GM21717 (cell line): ENCODE results near the gene CCDC186.
A peak's percentile ranks its signal among the peaks of the same experiment; 100 is the strongest.

Experiments used
- ATAC-seq: cut with Tn5 transposase; IDR thresholded peaks from one replicate; pipeline ENCODE4 v1.9.1; 2021; ENCODE audit warnings: mild to moderate bottlenecking, moderate library complexity; ENCODE audit not compliant: unreplicated experiment

CCDC186 gene

DNA sequence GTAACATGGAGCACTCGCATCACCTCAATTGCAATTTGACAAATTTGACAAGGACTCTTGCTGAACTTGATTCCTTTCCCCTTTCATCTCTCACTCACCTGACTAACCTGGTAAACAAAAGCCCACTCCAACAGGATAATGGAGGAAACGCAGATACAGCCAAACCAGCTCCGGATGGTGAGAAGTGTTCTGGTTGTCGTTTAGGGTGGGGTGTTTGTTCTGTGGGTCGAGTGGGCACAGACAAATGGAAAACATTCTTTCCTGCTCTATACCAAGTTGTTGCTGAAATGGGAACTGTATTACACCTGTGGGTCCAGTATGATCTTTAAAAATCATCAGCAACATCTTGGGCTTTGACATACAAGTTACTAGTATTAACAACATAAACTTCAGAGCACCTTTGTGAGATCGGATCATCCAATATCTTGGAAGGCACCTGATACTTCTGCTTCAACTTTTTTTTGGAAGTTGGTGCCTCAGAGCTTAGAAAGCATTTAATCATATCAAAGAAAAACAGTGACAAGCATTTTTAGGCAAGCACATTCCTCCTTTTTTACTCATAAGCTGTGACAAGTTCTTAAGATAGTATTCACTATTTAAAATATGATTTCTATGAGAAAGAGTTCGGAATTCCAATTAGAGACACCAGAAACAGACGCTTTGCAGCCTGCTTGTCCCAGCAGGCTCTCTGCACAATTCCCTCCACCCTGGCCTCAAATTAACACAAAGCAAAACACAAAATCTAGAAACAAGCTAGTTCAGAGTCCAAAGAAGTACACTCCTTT lies 58.1 kb downstream of the CCDC186 start:
- no peak for ATAC-seq

DNA sequence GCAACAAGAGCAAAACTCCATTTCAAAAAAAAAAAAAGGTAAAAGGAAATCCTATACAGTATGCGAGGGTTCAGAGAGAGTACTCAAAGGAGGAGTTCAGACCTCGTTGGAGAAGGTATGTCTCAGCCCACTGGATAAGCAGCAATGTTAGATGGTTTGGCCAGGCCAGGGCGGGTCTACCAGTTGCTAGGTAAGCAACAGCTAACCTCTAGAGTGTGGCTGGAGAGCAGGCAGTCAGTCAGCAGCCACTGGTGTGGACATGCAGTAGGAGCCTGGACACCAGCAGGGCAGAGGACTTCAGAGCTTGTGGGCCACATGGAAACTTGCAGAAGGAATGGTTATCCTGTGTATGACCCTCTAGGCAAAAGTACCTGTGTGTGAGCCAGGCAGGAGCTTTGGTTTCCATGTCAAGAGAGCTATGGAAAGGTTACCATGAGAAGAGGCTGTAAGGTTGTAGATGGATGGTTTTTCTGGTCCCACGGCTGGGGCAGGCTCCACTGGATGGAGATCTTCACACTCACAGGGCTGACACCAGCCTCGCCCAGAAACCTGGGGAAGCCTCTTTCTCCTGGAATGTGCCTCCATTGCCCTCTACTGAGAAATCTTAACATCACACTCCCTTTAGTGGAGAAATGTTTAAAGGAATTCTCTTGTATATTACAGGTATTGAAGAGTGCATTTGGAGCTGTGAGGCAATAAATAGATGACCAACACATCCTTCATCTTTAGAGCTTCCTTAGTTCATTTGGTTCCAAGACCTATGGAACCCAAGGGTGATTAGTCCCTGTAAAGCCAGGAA lies 63.6 kb downstream of the CCDC186 start:
- no peak for ATAC-seq

DNA sequence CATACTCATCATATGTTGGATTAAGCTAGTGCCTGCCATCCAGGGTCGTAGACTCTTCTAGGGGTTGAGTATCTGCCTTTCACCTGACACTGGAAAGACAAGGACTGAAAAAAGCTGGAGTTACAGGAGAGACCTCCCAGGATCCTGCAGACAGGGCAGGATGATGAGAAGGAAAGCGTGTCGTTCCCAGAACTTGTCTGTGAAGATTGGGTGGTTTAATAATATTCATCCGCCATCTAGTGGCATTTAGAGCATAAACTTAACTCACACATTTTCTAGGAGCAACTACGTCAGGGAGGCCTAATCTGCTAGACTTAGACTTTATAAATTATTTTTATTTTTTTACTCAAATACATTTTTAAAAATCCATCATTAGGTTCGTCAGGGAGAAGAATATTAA lies 70.7 kb downstream of the CCDC186 start:
- peak; percentile 50 for ATAC-seq

DNA sequence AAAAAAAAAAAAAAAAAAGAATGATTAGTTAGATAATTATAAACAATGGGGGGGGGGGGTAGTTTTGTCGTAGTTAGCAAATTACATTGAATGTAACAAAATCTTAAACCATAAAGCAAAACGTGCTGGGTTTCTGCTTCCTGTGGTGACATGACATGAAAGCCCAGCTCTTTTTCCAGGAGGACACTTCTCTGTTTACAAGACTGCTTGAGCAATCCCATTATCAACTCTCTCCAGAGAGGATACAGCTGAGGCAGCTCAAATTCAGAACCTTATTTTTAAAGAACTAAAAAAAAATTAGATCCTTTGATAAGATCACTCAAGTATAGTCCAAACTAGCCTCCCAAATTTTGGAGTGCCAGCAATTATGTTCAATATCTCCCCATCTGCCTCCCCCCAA lies 71.7 kb downstream of the CCDC186 start:
- ATAC-seq, result no peak

DNA sequence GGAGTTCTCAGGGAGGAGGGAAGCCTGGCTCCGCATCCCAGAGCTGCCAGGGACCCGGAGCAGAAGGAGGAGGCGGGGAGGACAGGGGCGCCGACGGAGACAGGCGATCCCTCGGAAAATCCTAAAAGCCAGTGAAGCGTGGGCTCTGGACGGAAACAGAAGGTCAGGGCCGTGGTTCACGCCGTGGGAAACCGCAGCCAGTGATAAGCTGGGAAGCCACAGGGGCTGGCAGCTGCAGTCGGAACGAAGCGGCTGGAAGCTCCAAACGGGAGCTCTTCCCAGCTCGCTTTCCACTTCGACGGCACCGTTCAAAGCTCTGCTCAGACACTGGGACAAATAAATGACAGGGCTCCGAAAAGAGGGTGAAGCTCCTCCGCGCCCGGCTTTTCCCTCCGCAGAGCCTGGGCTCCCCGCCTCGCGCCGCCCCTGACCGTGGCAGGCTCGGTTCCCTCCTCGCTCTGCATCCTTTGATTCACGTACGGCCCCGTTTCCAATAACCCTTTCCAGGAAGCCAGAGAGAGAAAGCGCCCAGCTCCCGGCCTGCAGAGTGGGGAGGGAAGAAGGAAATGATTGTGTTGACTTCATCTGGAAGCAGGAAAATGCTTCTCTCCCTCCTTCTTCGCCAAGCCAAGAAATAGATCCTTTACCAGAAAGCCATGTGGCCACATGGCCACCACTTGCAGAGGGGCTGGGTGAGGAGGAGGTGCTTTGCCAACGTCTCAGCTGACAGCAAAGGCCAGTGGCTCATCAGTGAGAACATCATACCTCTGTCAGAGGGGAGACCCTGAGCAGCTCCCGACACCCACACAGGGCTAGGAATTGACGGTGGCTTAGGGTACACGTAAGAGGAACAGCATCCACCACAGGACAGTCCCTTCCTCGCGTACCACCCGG lies 72.9 kb downstream of the CCDC186 start:
- ATAC-seq, result no peak

DNA sequence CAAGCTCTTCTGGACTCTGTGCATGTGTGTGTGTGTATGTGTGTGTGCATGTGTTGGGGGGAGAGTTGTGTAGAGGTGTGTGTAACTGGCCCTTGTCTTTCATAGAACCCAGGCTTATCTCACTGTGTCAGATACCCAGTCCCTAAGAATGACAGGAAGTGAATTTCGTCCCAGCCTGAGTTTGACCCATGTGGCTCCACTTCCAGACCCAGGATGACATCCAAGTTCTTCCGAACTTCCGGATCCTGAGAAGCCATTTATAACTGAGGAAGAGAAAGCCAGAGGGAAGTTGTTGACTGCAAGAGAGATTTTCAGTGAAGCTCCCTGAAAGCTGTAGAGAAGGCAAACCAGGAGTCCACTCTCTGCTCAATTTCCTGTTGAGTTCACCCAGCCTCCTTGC lies 77.1 kb downstream of the CCDC186 start:
- ATAC-seq, result no peak

DNA sequence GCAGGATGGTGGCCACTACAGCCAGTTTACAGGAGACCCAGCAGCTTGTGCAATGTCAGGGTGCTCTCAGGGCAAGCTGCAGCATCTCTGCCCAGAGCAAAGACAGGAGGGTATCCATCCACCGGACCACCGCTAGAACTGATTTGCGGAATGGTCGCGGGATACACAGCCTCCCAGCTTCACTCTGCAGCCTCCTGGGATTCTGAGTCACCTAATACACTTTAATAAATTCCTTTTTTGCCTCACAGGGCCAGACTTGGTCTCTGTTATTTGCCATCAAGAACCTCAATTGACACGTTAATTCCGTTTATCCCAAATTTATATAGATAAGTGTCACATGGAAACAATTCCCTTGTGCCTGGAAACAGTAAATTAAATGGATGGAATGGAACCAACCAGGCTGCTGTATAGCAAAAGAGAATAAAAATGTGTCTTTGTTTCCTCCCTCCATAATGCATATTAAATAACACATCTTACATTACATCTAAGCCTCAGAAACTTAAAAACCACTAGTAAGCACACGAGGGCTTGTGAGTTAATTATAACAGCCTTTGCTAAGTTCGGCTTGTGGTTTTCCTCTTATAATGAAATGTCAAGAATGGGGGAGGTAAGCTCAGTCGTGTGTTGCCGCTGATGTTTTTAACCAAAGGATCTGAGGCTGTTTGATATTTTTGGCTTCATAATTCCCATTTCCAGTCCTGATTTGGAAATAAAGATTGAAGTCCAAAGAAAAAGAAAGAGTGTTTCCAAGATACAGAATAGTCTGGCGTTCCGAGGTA lies 78.3 kb downstream of the CCDC186 start:
- peak; percentile 41 for ATAC-seq

DNA sequence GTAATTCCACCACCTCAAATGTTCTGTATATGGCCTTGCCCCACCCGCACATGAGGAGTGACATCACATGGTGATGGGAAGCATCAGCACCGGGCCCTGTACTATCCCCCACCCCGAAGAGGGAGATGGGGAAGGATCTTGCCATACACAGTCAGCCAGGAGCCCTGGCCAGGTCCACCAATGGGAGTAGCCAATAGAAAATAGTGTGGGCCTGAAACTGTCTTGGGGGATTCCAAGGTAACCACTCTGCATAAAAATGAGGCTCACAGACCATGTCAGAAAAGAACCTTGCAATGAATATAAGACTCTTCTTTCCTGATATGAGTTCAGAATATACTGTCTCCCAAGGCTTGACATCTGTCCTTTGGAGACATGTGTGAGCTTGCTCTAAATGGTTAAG lies 79.2 kb downstream of the CCDC186 start:
- ATAC-seq, result no peak

DNA sequence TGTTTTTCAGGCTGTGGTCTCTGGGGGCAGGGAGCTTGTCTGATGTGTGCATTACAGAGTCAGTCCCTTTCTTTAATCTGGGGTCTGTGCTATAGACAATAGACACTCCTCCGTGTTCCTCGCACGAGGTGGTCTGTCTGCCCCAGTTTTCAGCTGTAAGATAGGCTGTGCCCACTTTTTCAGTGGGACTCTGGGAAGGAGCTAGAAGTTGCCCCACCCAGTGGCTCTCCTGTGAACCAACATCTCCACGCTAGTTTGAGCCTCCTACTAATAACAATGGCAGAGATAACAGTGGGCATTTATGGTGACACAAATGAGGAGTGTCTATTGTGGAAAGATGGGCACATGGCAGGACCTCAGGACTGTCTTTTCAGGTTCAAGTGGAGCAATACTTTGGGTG lies 86.3 kb downstream of the CCDC186 start:
- ATAC-seq, result no peak

DNA sequence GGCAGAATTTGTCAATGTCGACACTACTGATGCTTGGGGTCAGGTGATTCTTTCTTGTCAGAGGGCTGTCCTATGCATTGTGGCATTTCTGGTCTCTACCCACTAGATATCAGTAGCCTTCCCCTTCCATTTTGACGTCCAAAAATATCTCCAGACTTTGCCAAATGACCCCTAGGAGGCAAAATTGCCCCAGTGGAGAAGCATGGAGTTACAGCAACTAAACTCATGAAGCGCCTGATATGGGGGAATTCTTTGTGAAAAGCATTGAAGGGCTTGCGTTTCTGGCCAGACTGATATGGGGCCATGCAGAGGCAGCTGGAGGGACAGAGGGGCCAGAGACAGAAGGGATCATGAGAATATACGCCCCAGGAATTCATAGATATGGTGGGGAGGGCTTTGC lies 86.7 kb downstream of the CCDC186 start:
- no peak for ATAC-seq

DNA sequence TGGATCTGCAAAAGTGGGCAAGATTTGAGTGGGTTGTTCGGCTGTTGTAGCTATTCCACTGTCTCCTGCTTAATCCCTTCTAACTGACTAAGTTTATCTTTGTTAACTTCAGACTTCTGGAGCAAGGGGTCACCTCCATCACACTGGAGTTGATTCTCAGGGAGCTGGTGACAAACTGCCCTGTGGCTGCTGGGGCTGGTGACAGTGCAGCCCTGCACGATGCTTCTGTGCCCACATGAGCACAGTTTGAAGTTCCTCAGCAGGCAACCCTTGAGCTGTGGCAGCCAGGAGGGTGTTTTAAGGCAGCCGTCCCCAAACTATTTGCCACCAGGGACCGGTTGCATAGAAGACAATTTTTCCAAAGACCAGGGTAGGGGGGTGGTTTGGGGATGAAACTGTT lies 89.8 kb downstream of the CCDC186 start:
- ATAC-seq, result no peak

DNA sequence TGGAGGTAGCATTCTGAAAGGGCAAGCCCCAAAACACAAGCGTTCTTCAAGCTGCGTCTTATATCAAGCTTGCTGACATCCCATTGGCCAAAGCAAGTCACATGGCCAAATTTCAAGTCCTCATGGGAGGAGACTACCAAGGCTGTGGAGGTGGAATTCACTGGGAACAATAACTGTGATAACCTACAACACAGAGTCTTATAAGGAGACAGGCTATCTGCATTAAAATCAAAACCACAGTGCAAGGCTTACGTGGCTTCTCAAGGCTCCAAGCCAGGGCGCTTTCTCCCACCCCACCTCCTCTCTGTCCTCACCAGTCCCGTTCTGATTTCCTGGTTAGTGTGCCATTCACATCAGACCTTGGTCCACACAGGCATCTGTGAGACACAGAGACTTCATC lies 91.0 kb downstream of the CCDC186 start:
- ATAC-seq, result no peak

DNA sequence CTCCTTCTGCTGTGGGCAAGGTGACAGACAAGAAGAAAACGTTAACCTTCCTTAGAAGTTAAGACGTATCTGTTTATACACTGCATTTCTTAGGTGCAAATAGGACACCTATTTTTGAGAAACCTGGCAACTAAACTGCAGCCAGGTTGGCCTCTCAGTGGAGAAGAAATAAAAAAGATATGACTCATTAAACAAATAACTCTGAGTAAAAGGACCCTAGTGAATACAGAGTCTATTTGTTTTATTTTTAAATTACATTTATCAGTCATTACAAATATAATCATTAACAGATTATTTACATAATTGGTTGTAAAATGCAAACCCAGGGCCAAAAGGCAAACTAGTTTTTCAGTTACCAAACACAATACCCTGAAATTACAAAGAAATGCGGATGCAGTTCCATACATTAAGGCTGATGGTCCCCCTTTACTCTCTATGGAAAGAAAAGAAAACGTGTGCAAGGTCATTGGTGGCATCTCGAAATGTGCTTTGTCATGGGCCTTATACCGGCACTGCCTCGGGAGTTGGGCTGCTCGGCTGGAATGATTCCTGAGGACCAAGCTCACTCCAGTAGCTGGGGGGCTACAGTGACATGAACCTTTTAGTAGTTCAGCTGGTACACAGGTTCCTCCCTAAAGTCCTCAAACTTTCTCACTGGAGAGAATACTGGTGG lies 92.0 kb downstream of the CCDC186 start:
- ATAC-seq, result no peak

DNA sequence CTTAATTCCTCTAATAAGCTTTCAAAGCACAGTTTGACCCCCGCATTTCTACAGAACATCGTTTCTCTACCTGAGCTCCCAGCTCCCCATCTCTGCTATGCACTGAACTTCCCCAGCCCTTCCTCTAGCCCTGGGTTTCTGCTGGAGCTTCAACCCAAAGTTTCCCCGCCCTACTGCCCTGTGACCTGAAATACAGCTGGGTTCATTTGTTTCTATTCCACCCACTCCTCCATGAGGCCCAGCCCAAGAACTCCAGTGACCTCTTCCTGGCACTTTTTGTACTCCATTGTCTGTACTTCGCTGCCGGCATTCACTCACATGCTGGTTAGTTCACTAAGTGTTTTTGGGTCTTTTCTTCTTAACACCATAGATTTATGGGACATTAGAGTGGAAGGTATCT lies 94.6 kb downstream of the CCDC186 start:
- no peak for ATAC-seq

DNA sequence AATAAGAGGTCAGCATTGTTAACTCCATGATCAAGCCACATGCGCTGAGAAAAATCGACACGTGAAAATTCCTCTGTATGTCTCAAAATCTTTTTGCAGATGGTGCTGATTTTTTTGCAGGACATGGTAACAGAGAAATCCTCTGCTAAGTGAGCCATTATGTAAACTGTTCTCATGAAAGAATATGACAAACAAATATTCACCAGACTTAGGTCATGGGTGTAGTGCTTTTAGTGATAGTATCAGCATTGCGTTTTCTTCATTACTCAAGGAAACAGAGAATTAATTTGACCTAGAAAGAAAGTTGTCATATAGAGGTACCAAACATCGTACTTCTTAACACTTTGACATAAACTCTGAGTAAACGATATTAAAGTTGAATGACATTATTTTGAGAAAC lies 95.7 kb downstream of the CCDC186 start:
- ATAC-seq, result no peak

DNA sequence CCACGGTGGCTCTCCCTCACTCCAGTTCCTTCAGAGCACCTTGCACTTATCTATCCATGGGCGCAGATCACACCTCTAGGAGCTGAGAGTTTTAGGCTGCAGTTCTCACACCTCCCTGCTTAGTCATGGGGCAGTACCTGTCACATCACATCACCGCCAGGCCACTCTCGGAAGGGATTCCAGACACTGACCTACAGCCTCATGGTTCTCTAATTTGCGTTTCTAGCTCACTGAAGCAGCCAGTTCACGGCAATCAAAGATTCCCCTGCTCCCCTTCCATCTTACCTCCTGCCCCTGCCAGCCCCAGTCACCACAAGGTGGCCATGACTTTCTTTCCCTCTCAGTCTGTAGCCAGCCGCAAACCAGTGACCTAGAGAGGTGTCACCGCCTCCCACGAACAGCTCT lies 96.2 kb downstream of the CCDC186 start:
- ATAC-seq, result no peak

DNA sequence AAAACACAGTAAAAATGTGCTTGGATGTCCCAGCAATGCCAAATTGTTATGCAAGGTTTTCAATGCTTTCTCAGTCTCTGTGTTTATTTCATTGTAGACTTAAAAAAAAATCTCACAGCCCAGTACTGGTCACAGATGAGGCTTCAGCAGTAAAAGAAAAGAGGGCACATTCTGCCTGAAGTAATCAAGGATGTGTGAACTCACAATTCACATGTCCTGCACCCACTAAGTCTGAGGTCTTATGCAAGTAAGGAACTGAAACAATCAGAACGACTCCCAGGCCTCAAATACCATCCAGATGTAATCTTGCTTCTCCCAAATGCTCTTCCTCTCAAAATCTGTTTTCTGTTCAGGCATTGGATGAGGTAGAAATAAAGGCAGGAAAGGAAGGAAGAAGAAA lies 96.7 kb downstream of the CCDC186 start:
- ATAC-seq, result no peak

DNA sequence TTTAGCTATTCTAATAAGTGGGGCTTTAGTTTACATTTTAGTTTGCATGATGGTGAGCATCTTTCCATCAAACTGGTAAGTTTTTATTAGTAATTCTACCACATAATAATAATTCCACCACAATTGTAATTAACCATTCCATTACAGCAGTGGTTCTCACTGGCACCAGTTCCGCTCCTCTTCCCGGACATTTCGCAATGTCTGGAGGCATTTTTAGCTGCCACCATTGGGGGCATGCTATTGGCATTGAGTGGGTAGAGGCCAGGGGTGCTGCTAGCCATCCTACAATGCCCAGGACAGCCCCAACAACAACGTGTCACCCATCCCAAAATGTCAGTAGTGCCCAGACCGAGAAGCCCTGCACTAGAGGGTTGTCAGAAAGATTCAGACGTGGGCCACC lies 98.9 kb downstream of the CCDC186 start:
- ATAC-seq, result no peak

DNA sequence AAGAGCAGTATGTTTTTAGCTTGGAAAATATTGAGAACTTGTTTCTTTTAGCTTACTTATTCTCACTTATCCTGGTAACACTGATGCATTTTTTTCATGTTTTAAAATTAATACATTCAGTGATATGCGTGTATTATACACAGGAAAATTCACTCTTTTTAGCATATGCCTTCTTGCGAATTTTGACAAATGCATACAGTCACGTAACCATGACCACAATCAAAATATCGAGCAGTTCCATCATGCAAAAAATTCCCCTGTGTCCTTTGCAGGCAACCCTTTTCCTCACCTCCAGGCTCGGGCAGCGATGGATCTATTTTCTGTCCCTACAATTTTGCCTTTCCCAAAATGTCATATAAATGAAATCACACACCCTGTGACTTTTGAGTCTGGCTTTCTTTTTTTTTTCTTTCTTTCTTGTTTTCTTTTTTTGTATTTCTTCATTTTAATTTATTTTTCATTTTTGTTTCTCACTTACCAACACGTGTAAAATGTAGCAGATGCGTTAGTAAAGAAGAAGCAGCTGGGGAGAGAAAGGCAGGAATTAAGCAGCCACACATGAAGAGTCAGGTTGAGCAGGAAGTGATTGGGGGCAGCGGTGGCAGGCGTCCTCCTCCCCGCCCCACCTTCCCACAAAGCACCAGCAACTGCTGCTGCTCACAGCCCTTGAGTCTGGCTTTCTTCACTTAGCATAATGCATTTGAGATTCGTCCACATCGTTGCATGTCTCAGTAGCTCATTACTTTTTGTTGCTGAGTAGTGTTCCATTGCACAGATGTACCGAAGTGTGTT lies 100.4 kb downstream of the CCDC186 start:
- ATAC-seq, result no peak
